H9 (cell line): ENCODE results near the gene GPR160. TPM values are rescaled to one million over a fixed set of nuclear protein-coding genes. Genes with fewer than 3 reads are reported as not detected.

ENCODE experiments used
- DNase-seq: peaks from one replicate; pipeline ENCODE4 v3.0.0-alpha.2; 2017
- H2AFZ ChIP-seq: one replicate; pipeline ENCODE4 v1.6.1; 2013; ENCODE audit warnings: mild to moderate bottlenecking, low read length, control low read depth, moderate library complexity
- H2AK5ac ChIP-seq: 2 replicates; pipeline ENCODE4 v1.6.1; 2013; ENCODE audit warnings: low read length, control low read depth, mixed read lengths; ENCODE audit not compliant: insufficient read length
- H2BK120ac ChIP-seq: one replicate; pipeline ENCODE4 v1.6.1; 2013; ENCODE audit warnings: low read depth, mild to moderate bottlenecking, low read length, control low read depth, inconsistent platforms; ENCODE audit not compliant: poor library complexity, severe bottlenecking
- H2BK12ac ChIP-seq: 2 replicates; pipeline ENCODE4 v1.6.1; 2013; ENCODE audit warnings: low read length, control low read depth, mixed read lengths, low read depth; ENCODE audit not compliant: insufficient read length
- H2BK15ac ChIP-seq: 2 replicates; pipeline ENCODE4 v1.6.1; 2013; ENCODE audit warnings: low read depth, low read length, control low read depth
- H2BK20ac ChIP-seq: one replicate; pipeline ENCODE4 v1.6.1; 2013; ENCODE audit warnings: low read depth, mild to moderate bottlenecking, low read length, control low read depth, inconsistent platforms; ENCODE audit not compliant: poor library complexity, severe bottlenecking
- H2BK5ac ChIP-seq: 2 replicates; pipeline ENCODE4 v1.6.1; 2013; ENCODE audit warnings: low read length, control low read depth, mixed read lengths; ENCODE audit not compliant: insufficient read length
- H3K14ac ChIP-seq: 2 replicates; pipeline ENCODE4 v1.6.1; 2013; ENCODE audit warnings: low read length, control low read depth; ENCODE audit not compliant: insufficient read depth
- H3K18ac ChIP-seq: 2 replicates; pipeline ENCODE4 v1.6.1; 2013; ENCODE audit warnings: low read depth, mild to moderate bottlenecking, mixed read lengths, low read length, control low read depth; ENCODE audit not compliant: insufficient read length
- H3K23ac ChIP-seq: 2 replicates; pipeline ENCODE4 v1.6.1; 2013; ENCODE audit warnings: low read length, control low read depth, mixed read lengths, low read depth; ENCODE audit not compliant: insufficient read length
- H3K23me2 ChIP-seq: 2 replicates; pipeline ENCODE4 v1.6.1; 2013; ENCODE audit warnings: low read depth, mild to moderate bottlenecking, mixed read lengths, low read length, control low read depth; ENCODE audit not compliant: insufficient read length, poor library complexity, severe bottlenecking
- H3K27ac ChIP-seq: 2 replicates; pipeline ENCODE4 v1.5.1; 2013; ENCODE audit warnings: low read length, control low read depth, mixed read lengths, low read depth; ENCODE audit not compliant: insufficient read length
- H3K27me3 ChIP-seq: 2 replicates; pipeline ENCODE4 v1.6.1; 2013; ENCODE audit warnings: low read length, control low read depth, inconsistent platforms; ENCODE audit not compliant: insufficient read depth
- H3K4ac ChIP-seq: 2 replicates; pipeline ENCODE4 v1.6.1; 2013; ENCODE audit warnings: low read depth, mild to moderate bottlenecking, control low read depth, inconsistent platforms, low read length, moderate library complexity
- H3K4me1 ChIP-seq: 2 replicates; pipeline ENCODE4 v1.6.1; 2013; ENCODE audit warnings: low read length, control low read depth, inconsistent platforms; ENCODE audit not compliant: insufficient read depth
- H3K4me2 ChIP-seq: 2 replicates; pipeline ENCODE4 v1.6.1; 2013; ENCODE audit warnings: low read length, control low read depth, mixed read lengths; ENCODE audit not compliant: insufficient read length, insufficient read depth
- H3K56ac ChIP-seq: 2 replicates; pipeline ENCODE4 v1.6.1; 2013; ENCODE audit warnings: low read depth, mild to moderate bottlenecking, mixed read lengths, low read length, control low read depth; ENCODE audit not compliant: insufficient read length
- H3K79me1 ChIP-seq: 2 replicates; pipeline ENCODE4 v1.6.1; 2013; ENCODE audit warnings: low read depth, mild to moderate bottlenecking, moderate library complexity, low read length, control low read depth, inconsistent platforms; ENCODE audit not compliant: insufficient read depth, poor library complexity, severe bottlenecking
- H3K79me2 ChIP-seq: 2 replicates; pipeline ENCODE4 v1.6.1; 2013; ENCODE audit warnings: low read length, control low read depth, inconsistent platforms; ENCODE audit not compliant: insufficient read depth
- H3K9ac ChIP-seq: 2 replicates; pipeline ENCODE4 v1.6.1; 2013; ENCODE audit warnings: low read length, control low read depth, mixed read lengths; ENCODE audit not compliant: insufficient read length; ENCODE audit errors: extremely low read depth
- H3K9me3 ChIP-seq: one replicate; pipeline ENCODE4 v1.6.1; 2013; ENCODE audit warnings: low read depth, low read length, inconsistent platforms; ENCODE audit not compliant: control insufficient read depth
- H3T11ph ChIP-seq: one replicate; pipeline ENCODE4 v1.6.1; 2013; ENCODE audit warnings: mild to moderate bottlenecking, low read length, control low read depth, inconsistent platforms
- H4K20me1 ChIP-seq: one replicate; pipeline ENCODE4 v1.6.1; 2013; ENCODE audit not compliant: control insufficient read depth, insufficient read length, insufficient read depth
- H4K5ac ChIP-seq: 2 replicates; pipeline ENCODE4 v1.6.1; 2013; ENCODE audit warnings: low read depth, mild to moderate bottlenecking, mixed read lengths, low read length, control low read depth; ENCODE audit not compliant: insufficient read length
- H4K8ac ChIP-seq: replicated peaks from 2 replicates; pipeline ENCODE4 v1.6.1; 2013; ENCODE audit warnings: low read length, control low read depth, mixed read lengths, low read depth; ENCODE audit not compliant: insufficient read length
- H4K91ac ChIP-seq: 2 replicates; pipeline ENCODE4 v1.6.1; 2013; ENCODE audit warnings: low read depth, mild to moderate bottlenecking, moderate library complexity, mixed read lengths, low read length, control low read depth; ENCODE audit not compliant: insufficient read length
- H3K27ac Mint-ChIP-seq, 3 experiments: 2 replicates in 2 of 3; 3 replicates in 1 of 3; pipeline ENCODE4 v1.8.0; 2020 to 2021; ENCODE audit warnings: mixed read lengths in 3 of 3, mild to moderate bottlenecking in 1 of 3, moderate library complexity in 1 of 3
- H3K27me3 Mint-ChIP-seq: 2 replicates; pipeline ENCODE4 v1.8.0; 2021; ENCODE audit warnings: low read depth, mild to moderate bottlenecking, moderate library complexity, mixed read lengths
- H3K36me3 Mint-ChIP-seq, 3 experiments: 2 replicates in 2 of 3; 3 replicates in 1 of 3; pipeline ENCODE4 v1.8.0; 2020 to 2021; ENCODE audit warnings: low read depth in 3 of 3, mixed read lengths in 3 of 3; ENCODE audit not compliant: insufficient read depth in 1 of 3
- H3K4me1 Mint-ChIP-seq, 2 experiments: 2 replicates each; pipeline ENCODE4 v1.8.0; 2020; ENCODE audit warnings: mixed read lengths in 2 of 2
- H3K4me3 Mint-ChIP-seq, 2 experiments: 2 replicates in 1 of 2; 3 replicates in 1 of 2; pipeline ENCODE4 v1.8.0; 2020 to 2021; ENCODE audit warnings: mild to moderate bottlenecking in 2 of 2, mixed read lengths in 2 of 2, moderate library complexity in 1 of 2
- H3K9me3 Mint-ChIP-seq, 2 experiments: 2 replicates in 1 of 2; 3 replicates in 1 of 2; pipeline ENCODE4 v1.8.0; 2020; ENCODE audit warnings: mild to moderate bottlenecking in 2 of 2, mixed read lengths in 2 of 2, moderate library complexity in 1 of 2
- CTCF ChIP-seq: fragments of 200-600 bp; sonication (generic); conservative IDR thresholded peaks from 3 replicates; pipeline ENCODE4 v1.8.0; 2021; ENCODE audit warnings: antibody characterized with exemption, mild to moderate bottlenecking
- WGBS: extraction: QIAGEN DNeasy Blood & Tissue Kit; methylation state at CpG from one replicate; pipeline ENCODE4 v1.1.7; 2013; ENCODE audit warnings: missing lambda C conversion rate, low lambda C conversion rate, mixed read lengths; ENCODE audit not compliant: insufficient read length; ENCODE audit errors: extremely low coverage; 5-methylcytosine and 5-hydroxymethylcytosine counted together
- total RNA-seq: library from RNA; stranded (reverse); gene quantifications from 2 replicates; pipeline ENCODE4 v1.2.1, GENCODE V29; 2021

Gene GPR160
- total RNA-seq, 1 experiment from 2014 or later: 14.1 TPM

GRCh38 chr3:170021083-170021482 is 16.7 kb upstream of the GPR160 start:
- H3K27ac Mint-ChIP-seq: no peak overlapping the region
- Histone ChIP-seq H3K4me1 (no peaks in the 10 kb centered on the region), H3K9me3 (no peaks in the 10 kb centered on the region), H3K27me3 (no peaks in the 10 kb centered on the region), H3K18ac (no peak overlapping the region), H3K79me1 (no peaks in the 10 kb centered on the region), H2BK12ac (no peak overlapping the region), H4K91ac (no peak overlapping the region), H2AFZ (no peak overlapping the region), H3K4ac (no peak overlapping the region), H3K27ac (no peak overlapping the region), H3K14ac (no peak overlapping the region), H3T11ph (no peak overlapping the region), H3K79me2 (no peaks in the 10 kb centered on the region), H3K56ac (no peak overlapping the region), H2AK5ac (no peak overlapping the region), H3K23me2 (no peaks in the 10 kb centered on the region), H2BK20ac (no peak overlapping the region), H4K5ac (no peak overlapping the region), H4K8ac (no peak overlapping the region), H2BK5ac (no peak overlapping the region), H2BK120ac (no peak overlapping the region), H4K20me1 (no peaks in the 10 kb centered on the region), H3K23ac (no peak overlapping the region), H2BK15ac (no peak overlapping the region), H3K4me2 (no peak overlapping the region), H3K9ac (no peak overlapping the region)
- DNase-seq: no peak
- no peaks in the 10 kb centered on the region for H3K36me3 Mint-ChIP-seq
- H3K9me3 Mint-ChIP-seq: no peaks in the 10 kb centered on the region
- H3K27me3 Mint-ChIP-seq: no peaks in the 10 kb centered on the region
- no peaks in the 10 kb centered on the region for H3K4me1 Mint-ChIP-seq
- no CpG with 5 or more reads among the region's 3 CpGs for whole genome bisulfite sequencing
- peak; percentile 61 for TF ChIP-seq CTCF
- no peak overlapping the region for H3K4me3 Mint-ChIP-seq
